SK-N-SH treated with all-trans-retinoic acid at 6 μM for 48 hours (cell line): ENCODE results near the gene ITGA5.

ENCODE experiments used
- ATAC-seq: fragments of 200-7000 bp; cut with Tn5 transposase; 3 replicates; pipeline ENCODE4 v1.9.1; 2020; ENCODE audit warnings: mild to moderate bottlenecking, moderate library complexity
- ARNTL ChIP-seq: fragments of 450-650 bp; formaldehyde crosslinking; IDR thresholded peaks from 2 replicates; pipeline ENCODE4 v1.5.0; 2020; ENCODE audit warnings: low read depth, mild to moderate bottlenecking, moderate library complexity, borderline replicate concordance
- BACH2 ChIP-seq: fragments of 250-450 bp; sonication (Bioruptor Pico); IDR thresholded peaks from 2 replicates; pipeline ENCODE4 v1.9.0; 2021; ENCODE audit warnings: mild to moderate bottlenecking, borderline replicate concordance
- CSDC2 ChIP-seq: fragments of 250-450 bp; sonication (Bioruptor Pico); IDR thresholded peaks from 2 replicates; pipeline ENCODE4 v1.5.0; 2020; ENCODE audit warnings: mild to moderate bottlenecking, moderate library complexity
- ESRRG ChIP-seq: fragments of 250-450 bp; sonication (Bioruptor Pico); IDR thresholded peaks from 2 replicates; pipeline ENCODE4 v1.6.1; 2021; ENCODE audit warnings: mild to moderate bottlenecking
- GLIS3 ChIP-seq: fragments of 250-450 bp; sonication (Bioruptor Pico); IDR thresholded peaks from 2 replicates; pipeline ENCODE4 v1.5.0; 2020; ENCODE audit warnings: mild to moderate bottlenecking, moderate library complexity
- ISL1 ChIP-seq: fragments of 250-450 bp; sonication (Bioruptor Pico); IDR thresholded peaks from 2 replicates; pipeline ENCODE4 v2.1.2; 2022; ENCODE audit warnings: mild to moderate bottlenecking, moderate library complexity
- OSR1 ChIP-seq: fragments of 250-450 bp; sonication (Bioruptor Pico); IDR thresholded peaks from 2 replicates; pipeline ENCODE4 v1.8.0; 2022; ENCODE audit warnings: moderate library complexity, mild to moderate bottlenecking, inconsistent platforms
- PPARA ChIP-seq: fragments of 250-450 bp; sonication (Bioruptor Pico); IDR thresholded peaks from 2 replicates; pipeline ENCODE4 v1.5.0; 2020; ENCODE audit warnings: mild to moderate bottlenecking, borderline replicate concordance
- RARB ChIP-seq: fragments of 250-450 bp; sonication (Bioruptor Pico); IDR thresholded peaks from 2 replicates; pipeline ENCODE4 v1.8.0; 2021; ENCODE audit warnings: mild to moderate bottlenecking, moderate library complexity
- SNAI2 ChIP-seq: fragments of 250-450 bp; sonication (Bioruptor Pico); IDR thresholded peaks from 2 replicates; pipeline ENCODE4 v1.5.0; 2020; ENCODE audit warnings: mild to moderate bottlenecking, moderate library complexity
- TCF4 ChIP-seq: fragments of 250-450 bp; sonication (Bioruptor Pico); IDR thresholded peaks from 2 replicates; pipeline ENCODE4 v1.8.0; 2021; ENCODE audit warnings: mild to moderate bottlenecking, moderate library complexity, borderline replicate concordance
- TOX ChIP-seq: fragments of 250-450 bp; sonication (Bioruptor Pico); IDR thresholded peaks from 2 replicates; pipeline ENCODE4 v1.8.0; 2021; ENCODE audit warnings: mild to moderate bottlenecking, moderate library complexity, borderline replicate concordance
- ZC3H10 ChIP-seq: fragments of 250-450 bp; sonication (Bioruptor Pico); IDR thresholded peaks from 2 replicates; pipeline ENCODE4 v1.5.1; 2021; ENCODE audit warnings: mild to moderate bottlenecking, moderate library complexity
- ZFP3 ChIP-seq: fragments of 250-450 bp; sonication (Bioruptor Pico); IDR thresholded peaks from 2 replicates; pipeline ENCODE4 v1.5.0; 2020; ENCODE audit warnings: mild to moderate bottlenecking, moderate library complexity
- ZFP30 ChIP-seq: fragments of 450-650 bp; formaldehyde crosslinking; IDR thresholded peaks from 2 replicates; pipeline ENCODE4 v1.5.0; 2022; ENCODE audit warnings: mild to moderate bottlenecking, moderate library complexity
- ZNF565 ChIP-seq: fragments of 450-650 bp; formaldehyde crosslinking; conservative IDR thresholded peaks from 2 replicates; pipeline ENCODE4 v1.5.0; 2020; ENCODE audit warnings: low read depth, mild to moderate bottlenecking, moderate library complexity
- ZNF70 ChIP-seq: fragments of 450-650 bp; formaldehyde crosslinking; IDR thresholded peaks from 2 replicates; pipeline ENCODE4 v1.5.0; 2020; ENCODE audit warnings: mild to moderate bottlenecking, moderate library complexity
- ZNF8 ChIP-seq: fragments of 450-650 bp; formaldehyde crosslinking; IDR thresholded peaks from 2 replicates; pipeline ENCODE4 v1.5.0; 2020; ENCODE audit warnings: mild to moderate bottlenecking, moderate library complexity
- TF ChIP-seq, protein P1 (sequence below): fragments of 250-450 bp; sonication (Bioruptor Pico); IDR thresholded peaks from 2 replicates; pipeline ENCODE4 v1.5.1; 2020; ENCODE audit warnings: low read depth, mild to moderate bottlenecking, moderate library complexity
- TF ChIP-seq, protein P2 (sequence below): fragments of 250-450 bp; sonication (Bioruptor Pico); IDR thresholded peaks from 2 replicates; pipeline ENCODE4 v1.8.0; 2020; ENCODE audit warnings: mild to moderate bottlenecking, moderate library complexity, borderline replicate concordance
- TF ChIP-seq, protein P3 (sequence below): fragments of 250-450 bp; sonication (Bioruptor Pico); IDR thresholded peaks from 2 replicates; pipeline ENCODE4 v1.8.0; 2021; ENCODE audit warnings: low read depth, mild to moderate bottlenecking, moderate library complexity, borderline replicate concordance
- TF ChIP-seq, protein P4 (sequence below): fragments of 250-450 bp; sonication (Bioruptor Pico); IDR thresholded peaks from 2 replicates; pipeline ENCODE4 v1.5.0; 2020; ENCODE audit warnings: mild to moderate bottlenecking, moderate library complexity
- TF ChIP-seq, protein P5 (sequence below): fragments of 250-450 bp; sonication (Bioruptor Pico); IDR thresholded peaks from 2 replicates; pipeline ENCODE4 v1.5.1; 2021; ENCODE audit warnings: mild to moderate bottlenecking, moderate library complexity

ITGA5 gene

DNA sequence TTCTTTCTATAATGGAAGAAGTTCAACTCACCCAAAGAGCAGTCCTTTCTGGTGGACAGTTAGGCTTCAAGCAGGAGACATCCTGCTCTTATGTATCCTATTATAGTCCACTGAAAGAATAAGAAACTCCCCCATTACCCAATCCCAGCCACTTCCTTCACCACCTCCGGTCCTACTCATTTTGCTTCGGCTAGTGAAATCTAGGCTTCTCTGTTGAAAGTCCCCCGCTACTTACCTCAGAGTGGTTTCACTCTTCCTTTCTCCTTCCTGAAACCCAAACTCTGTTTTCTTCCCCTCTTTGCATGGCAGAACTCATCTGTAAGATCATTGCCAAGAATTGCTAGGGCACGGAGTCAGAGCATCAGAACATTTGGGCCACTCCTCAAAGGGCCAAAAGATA, 54.7 kb downstream of the ITGA5 start, which contains the start of gene GPR84:
TSS of gene GPR84 (minus strand) at position 74 of the 400 bp plus-strand sequence. CDS start 635 bp downstream, outside the sequence.
- TF ChIP-seq GLIS3 (CRISPR knock-in tag) = no peak
- no peak for TF ChIP-seq ESRRG
- TF ChIP-seq ZNF70 (CRISPR knock-in tag) = no peak
- TF ChIP-seq, protein P1, sequence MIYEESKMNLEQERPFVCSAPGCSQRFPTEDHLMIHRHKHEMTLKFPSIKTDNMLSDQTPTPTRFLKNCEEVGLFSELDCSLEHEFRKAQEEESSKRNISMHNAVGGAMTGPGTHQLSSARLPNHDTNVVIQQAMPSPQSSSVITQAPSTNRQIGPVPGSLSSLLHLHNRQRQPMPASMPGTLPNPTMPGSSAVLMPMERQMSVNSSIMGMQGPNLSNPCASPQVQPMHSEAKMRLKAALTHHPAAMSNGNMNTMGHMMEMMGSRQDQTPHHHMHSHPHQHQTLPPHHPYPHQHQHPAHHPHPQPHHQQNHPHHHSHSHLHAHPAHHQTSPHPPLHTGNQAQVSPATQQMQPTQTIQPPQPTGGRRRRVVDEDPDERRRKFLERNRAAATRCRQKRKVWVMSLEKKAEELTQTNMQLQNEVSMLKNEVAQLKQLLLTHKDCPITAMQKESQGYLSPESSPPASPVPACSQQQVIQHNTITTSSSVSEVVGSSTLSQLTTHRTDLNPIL = no peak
- TF ChIP-seq ARNTL = no peak
- TF ChIP-seq PPARA (CRISPR knock-in tag) = no peak
- TF ChIP-seq TCF4 (CRISPR knock-in tag) = no peak
- no peak for TF ChIP-seq RARB (CRISPR knock-in tag)
- TF ChIP-seq, protein P2, sequence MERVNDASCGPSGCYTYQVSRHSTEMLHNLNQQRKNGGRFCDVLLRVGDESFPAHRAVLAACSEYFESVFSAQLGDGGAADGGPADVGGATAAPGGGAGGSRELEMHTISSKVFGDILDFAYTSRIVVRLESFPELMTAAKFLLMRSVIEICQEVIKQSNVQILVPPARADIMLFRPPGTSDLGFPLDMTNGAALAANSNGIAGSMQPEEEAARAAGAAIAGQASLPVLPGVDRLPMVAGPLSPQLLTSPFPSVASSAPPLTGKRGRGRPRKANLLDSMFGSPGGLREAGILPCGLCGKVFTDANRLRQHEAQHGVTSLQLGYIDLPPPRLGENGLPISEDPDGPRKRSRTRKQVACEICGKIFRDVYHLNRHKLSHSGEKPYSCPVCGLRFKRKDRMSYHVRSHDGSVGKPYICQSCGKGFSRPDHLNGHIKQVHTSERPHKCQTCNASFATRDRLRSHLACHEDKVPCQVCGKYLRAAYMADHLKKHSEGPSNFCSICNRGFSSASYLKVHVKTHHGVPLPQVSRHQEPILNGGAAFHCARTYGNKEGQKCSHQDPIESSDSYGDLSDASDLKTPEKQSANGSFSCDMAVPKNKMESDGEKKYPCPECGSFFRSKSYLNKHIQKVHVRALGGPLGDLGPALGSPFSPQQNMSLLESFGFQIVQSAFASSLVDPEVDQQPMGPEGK = no peak
- TF ChIP-seq ZC3H10 (CRISPR knock-in tag) = no peak
- TF ChIP-seq, protein P3, sequence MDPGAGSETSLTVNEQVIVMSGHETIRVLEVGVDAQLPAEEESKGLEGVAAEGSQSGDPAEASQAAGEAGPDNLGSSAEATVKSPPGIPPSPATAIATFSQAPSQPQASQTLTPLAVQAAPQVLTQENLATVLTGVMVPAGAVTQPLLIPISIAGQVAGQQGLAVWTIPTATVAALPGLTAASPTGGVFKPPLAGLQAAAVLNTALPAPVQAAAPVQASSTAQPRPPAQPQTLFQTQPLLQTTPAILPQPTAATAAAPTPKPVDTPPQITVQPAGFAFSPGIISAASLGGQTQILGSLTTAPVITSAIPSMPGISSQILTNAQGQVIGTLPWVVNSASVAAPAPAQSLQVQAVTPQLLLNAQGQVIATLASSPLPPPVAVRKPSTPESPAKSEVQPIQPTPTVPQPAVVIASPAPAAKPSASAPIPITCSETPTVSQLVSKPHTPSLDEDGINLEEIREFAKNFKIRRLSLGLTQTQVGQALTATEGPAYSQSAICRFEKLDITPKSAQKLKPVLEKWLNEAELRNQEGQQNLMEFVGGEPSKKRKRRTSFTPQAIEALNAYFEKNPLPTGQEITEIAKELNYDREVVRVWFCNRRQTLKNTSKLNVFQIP (CRISPR knock-in tag) = no peak
- no peak for TF ChIP-seq SNAI2
- no peak for TF ChIP-seq ZFP3 (CRISPR knock-in tag)
- TF ChIP-seq ZNF565 = no peak
- TF ChIP-seq, protein P4, sequence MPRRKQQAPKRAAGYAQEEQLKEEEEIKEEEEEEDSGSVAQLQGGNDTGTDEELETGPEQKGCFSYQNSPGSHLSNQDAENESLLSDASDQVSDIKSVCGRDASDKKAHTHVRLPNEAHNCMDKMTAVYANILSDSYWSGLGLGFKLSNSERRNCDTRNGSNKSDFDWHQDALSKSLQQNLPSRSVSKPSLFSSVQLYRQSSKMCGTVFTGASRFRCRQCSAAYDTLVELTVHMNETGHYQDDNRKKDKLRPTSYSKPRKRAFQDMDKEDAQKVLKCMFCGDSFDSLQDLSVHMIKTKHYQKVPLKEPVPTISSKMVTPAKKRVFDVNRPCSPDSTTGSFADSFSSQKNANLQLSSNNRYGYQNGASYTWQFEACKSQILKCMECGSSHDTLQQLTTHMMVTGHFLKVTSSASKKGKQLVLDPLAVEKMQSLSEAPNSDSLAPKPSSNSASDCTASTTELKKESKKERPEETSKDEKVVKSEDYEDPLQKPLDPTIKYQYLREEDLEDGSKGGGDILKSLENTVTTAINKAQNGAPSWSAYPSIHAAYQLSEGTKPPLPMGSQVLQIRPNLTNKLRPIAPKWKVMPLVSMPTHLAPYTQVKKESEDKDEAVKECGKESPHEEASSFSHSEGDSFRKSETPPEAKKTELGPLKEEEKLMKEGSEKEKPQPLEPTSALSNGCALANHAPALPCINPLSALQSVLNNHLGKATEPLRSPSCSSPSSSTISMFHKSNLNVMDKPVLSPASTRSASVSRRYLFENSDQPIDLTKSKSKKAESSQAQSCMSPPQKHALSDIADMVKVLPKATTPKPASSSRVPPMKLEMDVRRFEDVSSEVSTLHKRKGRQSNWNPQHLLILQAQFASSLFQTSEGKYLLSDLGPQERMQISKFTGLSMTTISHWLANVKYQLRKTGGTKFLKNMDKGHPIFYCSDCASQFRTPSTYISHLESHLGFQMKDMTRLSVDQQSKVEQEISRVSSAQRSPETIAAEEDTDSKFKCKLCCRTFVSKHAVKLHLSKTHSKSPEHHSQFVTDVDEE = no peak
- TF ChIP-seq, protein P5, sequence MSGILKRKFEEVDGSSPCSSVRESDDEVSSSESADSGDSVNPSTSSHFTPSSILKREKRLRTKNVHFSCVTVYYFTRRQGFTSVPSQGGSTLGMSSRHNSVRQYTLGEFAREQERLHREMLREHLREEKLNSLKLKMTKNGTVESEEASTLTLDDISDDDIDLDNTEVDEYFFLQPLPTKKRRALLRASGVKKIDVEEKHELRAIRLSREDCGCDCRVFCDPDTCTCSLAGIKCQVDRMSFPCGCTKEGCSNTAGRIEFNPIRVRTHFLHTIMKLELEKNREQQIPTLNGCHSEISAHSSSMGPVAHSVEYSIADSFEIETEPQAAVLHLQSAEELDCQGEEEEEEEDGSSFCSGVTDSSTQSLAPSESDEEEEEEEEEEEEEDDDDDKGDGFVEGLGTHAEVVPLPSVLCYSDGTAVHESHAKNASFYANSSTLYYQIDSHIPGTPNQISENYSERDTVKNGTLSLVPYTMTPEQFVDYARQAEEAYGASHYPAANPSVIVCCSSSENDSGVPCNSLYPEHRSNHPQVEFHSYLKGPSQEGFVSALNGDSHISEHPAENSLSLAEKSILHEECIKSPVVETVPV (CRISPR knock-in tag) = no peak
- no peak for TF ChIP-seq ZFP30 (CRISPR knock-in tag)
- TF ChIP-seq BACH2 (CRISPR knock-in tag) = no peak
- no peak for ATAC-seq

DNA sequence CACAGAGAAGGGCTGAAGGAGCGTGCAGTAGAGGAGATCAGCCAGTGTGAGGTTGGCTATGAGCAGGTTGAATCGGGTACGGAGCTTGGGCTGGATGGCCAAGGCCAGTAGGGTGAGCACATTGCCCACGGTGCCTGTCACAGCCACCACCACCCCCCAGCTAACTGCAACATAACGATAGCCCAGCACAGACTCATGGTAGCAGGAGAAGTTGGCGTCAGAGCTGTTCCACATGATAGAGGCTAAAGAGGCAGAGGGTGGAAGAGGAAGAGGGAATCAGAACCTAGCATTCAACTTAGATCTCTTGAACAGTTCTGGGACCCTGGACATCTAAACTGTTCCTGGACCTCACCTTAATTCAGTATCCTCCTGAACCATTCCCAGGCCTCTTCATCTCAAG, 55.4 kb downstream of the ITGA5 start:
- TF ChIP-seq, protein P4 = no peak
- TF ChIP-seq ZFP30 (CRISPR knock-in tag) (no peak), ZNF8 (no peak), ARNTL (no peak), OSR1 (CRISPR knock-in tag) (no peak), GLIS3 (CRISPR knock-in tag) (no peak), ISL1 (CRISPR knock-in tag) (no peak), RARB (CRISPR knock-in tag) (no peak), CSDC2 (no peak), TOX (CRISPR knock-in tag) (no peak)
- TF ChIP-seq, protein P3 (CRISPR knock-in tag) = no peak
- TF ChIP-seq, protein P2 = no peak
- ATAC-seq = no peak
